Measurements from ENCODE around the gene AXDND1.
"Not testable (repeated sequence)": the region's sequence is repeated elsewhere in the genome, so short reads cannot be mapped to it uniquely, and the experiment has no call there.

The AXDND1 gene

GRCh38 chr1:179372160-179372559 lies 6.4 kb downstream of the AXDND1 start:
- no peak for DNase-seq

GRCh38 chr1:179376223-179376622 lies 10.5 kb downstream of the AXDND1 start:
- DNase-seq = no peak

GRCh38 chr1:179380299-179380698 lies 14.5 kb downstream of the AXDND1 start:
- DNase-seq = no peak

- DNase-seq = no peak
These were observed 18.3 kb downstream of the AXDND1 start for GRCh38 chr1:179384027-179384426.

GRCh38 chr1:179385510-179385909 lies 19.7 kb downstream of the AXDND1 start:
- DNase-seq = no peak

- no peak for DNase-seq
These were observed 27.9 kb downstream of the AXDND1 start for GRCh38 chr1:179393721-179394120.

GRCh38 chr1:179399399-179399798 lies 33.6 kb downstream of the AXDND1 start:
- not testable (repeated sequence) for DNase-seq

- DNase-seq = not testable (repeated sequence)
These were observed 52.0 kb downstream of the AXDND1 start for GRCh38 chr1:179417760-179418159.

- DNase-seq = not testable (repeated sequence)
These were observed 52.9 kb downstream of the AXDND1 start for GRCh38 chr1:179418706-179419105.

GRCh38 chr1:179424610-179425009 lies 58.8 kb downstream of the AXDND1 start:
- DNase-seq = no peak

- DNase-seq = no peak
These were observed 59.4 kb downstream of the AXDND1 start for GRCh38 chr1:179425186-179425585.

- no peak for DNase-seq
These were observed 71.4 kb downstream of the AXDND1 start for GRCh38 chr1:179437171-179437570.

GRCh38 chr1:179439646-179440045 lies 73.9 kb downstream of the AXDND1 start:
- not testable (repeated sequence) for DNase-seq

GRCh38 chr1:179440301-179440700 lies 74.5 kb downstream of the AXDND1 start:
- DNase-seq = not testable (repeated sequence)

GRCh38 chr1:179440971-179441370 lies 75.2 kb downstream of the AXDND1 start:
- DNase-seq = no peak

- no peak for DNase-seq
These were observed 75.7 kb downstream of the AXDND1 start for GRCh38 chr1:179441501-179441900.

GRCh38 chr1:179442846-179443245 lies 77.1 kb downstream of the AXDND1 start:
- DNase-seq = not testable (repeated sequence)

GRCh38 chr1:179445593-179445992 lies 79.8 kb downstream of the AXDND1 start:
- no peak for DNase-seq

- no peak for DNase-seq
These were observed 81.7 kb downstream of the AXDND1 start for GRCh38 chr1:179447489-179447888.

GRCh38 chr1:179448437-179449149 lies 82.8 kb downstream of the AXDND1 start:
- DNase-seq = no peak

- DNase-seq = not testable (repeated sequence)
These were observed 93.9 kb downstream of the AXDND1 start for GRCh38 chr1:179459606-179460206.

GRCh38 chr1:179465661-179466060 lies 99.9 kb downstream of the AXDND1 start:
- DNase-seq = not testable (repeated sequence)

- DNase-seq = no peak
These were observed 108.9 kb downstream of the AXDND1 start for GRCh38 chr1:179474713-179475112.

- DNase-seq = no peak
These were observed 110.7 kb downstream of the AXDND1 start for GRCh38 chr1:179476484-179476883.

GRCh38 chr1:179478370-179478769 lies 112.6 kb downstream of the AXDND1 start:
- no peak for DNase-seq

Data from NCI-H1105 (cell line).